ENCODE measurements around the gene SAXO2. TPM values are rescaled to one million over a fixed set of nuclear protein-coding genes. Genes with fewer than 3 reads are reported as not detected.
"Not testable (repeated sequence)": the region's sequence is repeated elsewhere in the genome, so short reads cannot be mapped to it uniquely, and the experiment has no call there.

SAXO2 gene
- total RNA-seq, 2 donors from 2014 or later = not detected

- DNase-seq (ENCODE audit: low spot score) = peak; percentile 50
Observed at GRCh38 chr15:82326896-82327295, 64.3 kb downstream of the SAXO2 start.

DNA sequence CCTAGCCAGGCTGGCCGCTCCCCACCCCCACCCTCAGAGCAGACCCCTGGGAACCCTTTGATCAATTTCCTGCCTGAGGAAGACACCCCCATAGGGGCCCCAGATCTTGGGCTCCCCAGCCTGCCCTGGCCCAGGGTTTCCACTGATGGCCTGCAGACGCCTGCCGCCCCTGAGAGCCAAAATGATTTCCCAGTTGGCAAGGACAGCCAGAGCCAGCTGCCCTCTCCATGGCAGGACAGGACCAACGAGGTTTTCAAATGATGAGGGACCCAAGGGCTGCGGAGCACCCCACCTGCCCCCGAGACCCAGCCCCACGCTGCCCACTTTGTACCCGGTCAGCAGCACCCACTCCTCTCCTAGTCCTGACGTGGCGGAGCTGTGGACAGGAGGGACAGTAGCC lies 64.8 kb downstream of the SAXO2 start:
- peak; percentile 21 for DNase-seq (ENCODE audit: low spot score)

More at GRCh38 chr15:82326896-82327295, 64.3 kb downstream of the SAXO2 start:
- not testable (repeated sequence) for H3K27me3 ChIP-seq, H3K4me3 ChIP-seq, H3K27ac ChIP-seq, H3K36me3 ChIP-seq, H3K4me1 ChIP-seq, H3K9me3 ChIP-seq

DNA sequence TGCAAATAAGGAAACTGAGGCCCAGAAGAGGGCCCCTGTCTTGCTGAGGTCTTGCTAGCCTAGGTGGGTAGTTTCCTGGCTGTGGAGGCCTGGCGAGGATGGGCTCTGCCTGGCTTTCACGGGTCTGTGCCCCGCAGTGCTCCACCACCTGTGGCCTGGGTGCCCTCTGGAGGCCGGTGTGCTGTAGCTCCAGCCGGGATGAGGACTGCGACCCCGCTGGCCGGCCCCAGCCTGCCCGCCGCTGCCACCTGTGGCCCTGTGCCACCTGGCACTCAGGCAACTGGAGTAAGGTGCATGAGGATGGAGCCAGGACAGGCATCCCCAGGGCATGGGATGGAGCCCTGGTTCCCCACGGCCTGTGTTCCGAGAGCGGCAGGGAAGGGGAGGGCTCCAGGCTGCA lies 66.4 kb downstream of the SAXO2 start:
- not testable (repeated sequence) for H3K27ac ChIP-seq; H3K9me3 ChIP-seq; DNase-seq (ENCODE audit: low spot score); H3K36me3 ChIP-seq; H3K4me3 ChIP-seq; H3K27me3 ChIP-seq; H3K4me1 ChIP-seq

More for the DNA sequence above, 64.8 kb downstream of the SAXO2 start:
- not testable (repeated sequence) for H3K9me3 ChIP-seq, H3K4me3 ChIP-seq, H3K36me3 ChIP-seq, H3K4me1 ChIP-seq, H3K27ac ChIP-seq, H3K27me3 ChIP-seq

- peak; percentile 13 for DNase-seq (ENCODE audit: low spot score)
- not testable (repeated sequence) for H3K4me3 ChIP-seq, H3K9me3 ChIP-seq, H3K27me3 ChIP-seq, H3K4me1 ChIP-seq, H3K27ac ChIP-seq, H3K36me3 ChIP-seq
Observed at GRCh38 chr15:82330921-82331320, 68.3 kb downstream of the SAXO2 start.

GRCh38 chr15:82331576-82332304 lies 69.1 kb downstream of the SAXO2 start:
- DNase-seq (ENCODE audit: low spot score) = peak; percentile 53
- H3K4me3 ChIP-seq, H3K9me3 ChIP-seq, H3K4me1 ChIP-seq, H3K36me3 ChIP-seq, H3K27me3 ChIP-seq, H3K27ac ChIP-seq: not testable (repeated sequence)

- DNase-seq (ENCODE audit: low spot score) = peak; percentile 66
- H3K9me3 ChIP-seq, H3K36me3 ChIP-seq, H3K4me3 ChIP-seq, H3K27me3 ChIP-seq, H3K4me1 ChIP-seq: not testable (repeated sequence)
- H3K27ac ChIP-seq = peak overlapping the region; percentile 46 to 53
Observed at GRCh38 chr15:82332711-82333602, 70.3 kb downstream of the SAXO2 start.

DNA sequence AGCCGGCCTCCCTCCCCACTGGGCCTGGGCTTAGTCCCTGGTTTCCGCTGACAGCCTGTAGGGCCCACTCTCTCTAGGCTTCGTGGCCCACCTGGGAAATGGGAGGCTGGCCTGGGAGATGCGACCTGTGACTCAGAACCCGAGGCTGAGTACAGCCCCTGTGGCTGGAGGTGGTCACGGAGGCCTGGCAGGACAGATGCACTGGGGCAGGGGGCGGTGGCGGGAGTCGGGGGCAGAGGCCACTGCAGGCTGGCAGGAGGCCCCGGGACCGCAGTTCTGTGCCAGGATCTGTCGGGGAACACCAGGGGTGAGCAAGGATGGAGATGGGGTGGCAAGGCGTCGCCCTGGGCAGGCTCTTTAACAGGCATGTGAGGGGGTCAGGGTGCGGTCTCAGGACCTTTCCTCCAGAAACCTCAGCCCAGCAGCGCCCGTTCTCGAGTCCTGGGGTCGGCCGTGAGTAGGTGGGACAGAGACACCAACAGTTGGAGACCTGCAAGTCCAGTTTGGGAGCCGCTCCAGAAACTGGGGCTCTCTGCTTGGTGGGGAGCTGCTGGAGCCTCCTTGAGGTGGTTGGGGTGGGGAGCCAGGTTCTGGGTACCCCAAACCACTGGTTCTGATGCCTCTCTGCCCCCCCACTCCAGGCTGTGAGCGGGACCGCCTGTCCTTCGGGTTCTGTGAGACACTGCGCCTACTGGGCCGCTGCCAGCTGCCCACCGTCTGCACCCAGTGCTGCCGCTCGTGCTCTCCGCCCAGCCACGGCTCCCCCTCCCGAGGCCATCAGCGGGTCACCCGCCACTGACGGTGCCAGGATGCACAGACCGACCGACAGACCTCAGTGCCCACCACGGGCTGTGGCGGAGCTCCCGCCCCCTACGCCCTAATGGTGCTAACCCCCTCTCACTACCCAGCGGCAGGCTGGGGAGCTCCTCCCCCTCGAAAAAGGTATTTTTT lies 71.3 kb downstream of the SAXO2 start:
- not testable (repeated sequence) for H3K36me3 ChIP-seq, H3K9me3 ChIP-seq, H3K27me3 ChIP-seq, H3K4me1 ChIP-seq, H3K4me3 ChIP-seq
- peak; percentile 26 for DNase-seq (ENCODE audit: low spot score)
- peak overlapping the region; percentile 48 to 58 for H3K27ac ChIP-seq

Other genes with a start within 250 kb of the SAXO2 start
- 1 to 10 TPM; 1.9 to 2.4 TPM for gene MEX3B, start 216.8 kb upstream of the SAXO2 start, total RNA-seq
- 10 to 100 TPM; 11.0 to 14.2 TPM for gene EFL1, start 84 bp upstream of the SAXO2 start, total RNA-seq
- gene GOLGA6L10, start 86.7 kb downstream of the SAXO2 start, total RNA-seq = under 1 TPM; 0.33 to 0.35 TPM
- gene GOLGA6L9, start 167.0 kb downstream of the SAXO2 start, total RNA-seq = 1 to 10 TPM in 1 of 2 donors, under 1 TPM in 1; 0.63 to 1.0 TPM

All from right atrium auricular region (tissue), 2 donors.